Right lobe of liver (tissue), 6 donors: Measurements from ENCODE around the gene TSPAN5. TPM values are rescaled to one million over a fixed set of nuclear protein-coding genes. Genes with fewer than 3 reads are reported as not detected.
"Not testable (repeated sequence)": the region's sequence is repeated elsewhere in the genome, so short reads cannot be mapped to it uniquely, and the experiment has no call there.

Experiments used
- ATAC-seq, 4 donors: fragments of 200-7000 bp; cut with Tn5 transposase; one replicate each; pipeline ENCODE4 v1.9.1; 2020; ENCODE audit warnings: mild to moderate bottlenecking in 4 of 4, moderate library complexity in 4 of 4
- DNase-seq, 3 donors: peaks; one replicate each; pipeline ENCODE4 v3.0.0-alpha.2; 2020
- H3K27ac ChIP-seq, 3 donors: fragments of 200-600 bp; one replicate each; pipeline ENCODE4 v1.8.0; 2022
- H3K27me3 ChIP-seq, 2 donors: fragments of 200-600 bp; one replicate each; pipeline ENCODE4 v1.8.0; 2022
- H3K36me3 ChIP-seq, 4 donors: fragments of 200-600 bp; sonication (generic) in 1 of 4; one replicate each; pipeline versions ENCODE4 v1.5.1 to v1.8.0; 2017 to 2022; ENCODE audit warnings: control low read depth in 1 of 4
- H3K4me1 ChIP-seq, 4 donors: fragments of 200-600 bp; sonication (generic) in 1 of 4; one replicate each; pipeline versions ENCODE4 v1.5.1 to v1.8.0; 2017 to 2022; ENCODE audit warnings: control low read depth in 1 of 4
- H3K4me3 ChIP-seq, 3 donors: fragments of 200-600 bp; one replicate each; pipeline ENCODE4 v1.8.0; 2022
- H3K9me3 ChIP-seq, 4 donors: fragments of 200-600 bp; sonication (generic) in 1 of 4; one replicate each; pipeline versions ENCODE4 v1.5.1 to v1.8.0; 2017 to 2022; ENCODE audit warnings: control low read depth in 1 of 4
- POLR2A ChIP-seq: fragments of 450-650 bp; IDR thresholded peaks from one replicate; pipeline ENCODE4 v1.6.1; 2017; ENCODE audit warnings: antibody characterized with exemption, mild to moderate bottlenecking
- WGBS: methylation state at CpG from one replicate; pipeline ENCODE4 v1.1.6; 2018; ENCODE audit warnings: low coverage, low lambda C conversion rate; ENCODE audit not compliant: insufficient coverage; ENCODE audit errors: missing lambda C conversion rate; 5-methylcytosine and 5-hydroxymethylcytosine counted together
- intact Hi-C, 2 donors: fragments of 100-400 bp; cut with DNase I; formaldehyde crosslinking; loops; one replicate each; pipeline versions ENCODE4 v1.11.2 to v1.14.1; 2022
- total RNA-seq, 6 experiments: library from RNA; depleted of rRNA in 2 of 6; stranded (reverse); fragments of >200 nt in 2 of 6; fragmentation: NEBNext Ultra II Directional in 3 of 6; extraction: Animal tissue kit (Norgen Biotek cat#: 25700) in 3 of 6; gene quantifications; one replicate each; pipeline versions ENCODE4 v1.1.0 to v1.2.4, GENCODE V29; 2016 to 2023
- TF ChIP-seq, protein P1 (sequence below), 4 donors: fragments of 200-600 bp in 3 of 4; fragments of 450-650 bp in 1 of 4; IDR thresholded peaks; one replicate each; pipeline versions ENCODE4 v1.5.1 to v1.8.0; 2016 to 2022; ENCODE audit warnings: antibody characterized with exemption in 4 of 4, mild to moderate bottlenecking in 2 of 4
- donor health status: DM: no; HTN: yes; CAD: no.
- donor health status: DM: no; HTN: no; CAD: no.
- donor health status: DM: no; HTN: no; CAD: no.
- donor health status: DM: no; HTN: yes; CAD: no.
- donor health status: DM: no; HTN: yes; CAD: no.

The TSPAN5 gene
- total RNA-seq, 6 experiments from 2014 or later: 0.12 to 1.2 (median 0.50) TPM

- ATAC-seq: no peak
These were observed 118.7 kb downstream of the TSPAN5 start for GRCh38 chr4:98539741-98540140.

GRCh38 chr4:98539299-98539698 is 119.1 kb downstream of the TSPAN5 start:
- Histone ChIP-seq H3K36me3 (no peaks in the 10 kb centered on the region), H3K4me3 (no peak overlapping the region), H3K27ac (no peak overlapping the region), H3K27me3 (no peaks in the 10 kb centered on the region), H3K4me1 (no peaks in the 10 kb centered on the region), H3K9me3 (no peaks in the 10 kb centered on the region)
- TF ChIP-seq POLR2A: no peak
- TF ChIP-seq, protein P1, sequence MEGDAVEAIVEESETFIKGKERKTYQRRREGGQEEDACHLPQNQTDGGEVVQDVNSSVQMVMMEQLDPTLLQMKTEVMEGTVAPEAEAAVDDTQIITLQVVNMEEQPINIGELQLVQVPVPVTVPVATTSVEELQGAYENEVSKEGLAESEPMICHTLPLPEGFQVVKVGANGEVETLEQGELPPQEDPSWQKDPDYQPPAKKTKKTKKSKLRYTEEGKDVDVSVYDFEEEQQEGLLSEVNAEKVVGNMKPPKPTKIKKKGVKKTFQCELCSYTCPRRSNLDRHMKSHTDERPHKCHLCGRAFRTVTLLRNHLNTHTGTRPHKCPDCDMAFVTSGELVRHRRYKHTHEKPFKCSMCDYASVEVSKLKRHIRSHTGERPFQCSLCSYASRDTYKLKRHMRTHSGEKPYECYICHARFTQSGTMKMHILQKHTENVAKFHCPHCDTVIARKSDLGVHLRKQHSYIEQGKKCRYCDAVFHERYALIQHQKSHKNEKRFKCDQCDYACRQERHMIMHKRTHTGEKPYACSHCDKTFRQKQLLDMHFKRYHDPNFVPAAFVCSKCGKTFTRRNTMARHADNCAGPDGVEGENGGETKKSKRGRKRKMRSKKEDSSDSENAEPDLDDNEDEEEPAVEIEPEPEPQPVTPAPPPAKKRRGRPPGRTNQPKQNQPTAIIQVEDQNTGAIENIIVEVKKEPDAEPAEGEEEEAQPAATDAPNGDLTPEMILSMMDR (IDR thresholded peaks at IDR 0.05): no peak
- 100% methylated on average over 1 of the region's 1 CpG for WGBS
- intact Hi-C loops: no loop called here
- DNase-seq (no peak), ATAC-seq (no peak)

More at GRCh38 chr4:98539741-98540140, 118.7 kb downstream of the TSPAN5 start:
- 88% methylated on average over 3 of the region's 5 CpGs for WGBS
- Histone ChIP-seq H3K27me3 (no peaks in the 10 kb centered on the region), H3K4me3 (no peak overlapping the region), H3K9me3 (no peaks in the 10 kb centered on the region), H3K27ac (no peak overlapping the region), H3K4me1 (no peaks in the 10 kb centered on the region), H3K36me3 (no peaks in the 10 kb centered on the region)
- DNase-seq: no peak
- TF ChIP-seq, protein P1 (IDR thresholded peaks at IDR 0.05): no peak
- TF ChIP-seq POLR2A: no peak
- intact Hi-C loops: no loop called here

- intact Hi-C loops: no loop called here
- Histone ChIP-seq H3K27ac (no peak overlapping the region), H3K36me3 (no peaks in the 10 kb centered on the region), H3K4me1 (no peaks in the 10 kb centered on the region), H3K4me3 (no peak overlapping the region), H3K27me3 (no peaks in the 10 kb centered on the region), H3K9me3 (no peaks in the 10 kb centered on the region)
- ATAC-seq (no peak), DNase-seq (no peak)
- no CpG with 5 or more reads among the region's 11 CpGs for WGBS
- TF ChIP-seq, protein P1 (IDR thresholded peaks at IDR 0.05): no peak
- TF ChIP-seq POLR2A: no peak
These were observed 121.8 kb downstream of the TSPAN5 start for GRCh38 chr4:98536631-98537030.

GRCh38 chr4:98534146-98534545 is 124.3 kb downstream of the TSPAN5 start:
- intact Hi-C loops, H3K4me3 ChIP-seq, H3K27ac ChIP-seq, ATAC-seq, H3K36me3 ChIP-seq, H3K27me3 ChIP-seq, H3K4me1 ChIP-seq, H3K9me3 ChIP-seq, DNase-seq: not testable (repeated sequence)
- 38% methylated on average over 1 of the region's 2 CpGs for WGBS

DNA sequence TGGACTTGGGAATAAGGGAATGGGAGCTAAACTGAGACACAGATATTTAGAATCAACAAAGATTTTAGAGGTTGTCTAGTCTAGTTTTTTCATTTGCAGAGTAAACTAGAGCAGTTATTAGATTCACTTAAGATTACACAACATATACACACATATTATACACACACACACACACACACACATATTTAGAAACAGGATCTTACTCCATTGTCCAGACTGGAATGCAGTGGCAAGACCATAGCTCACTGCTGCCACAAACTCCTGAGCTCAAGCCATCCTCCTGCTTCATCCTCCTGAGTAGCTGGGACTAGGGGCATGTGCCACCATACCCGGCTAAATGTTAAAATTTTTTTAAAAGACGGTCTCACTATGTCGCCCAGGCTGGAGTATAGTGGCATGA is 127.8 kb downstream of the TSPAN5 start:
- no peak for TF ChIP-seq POLR2A
- TF ChIP-seq, protein P1 (IDR thresholded peaks at IDR 0.05): no peak
- Histone ChIP-seq H3K4me3 (no peak overlapping the region), H3K4me1 (no peaks in the 10 kb centered on the region), H3K36me3 (no peaks in the 10 kb centered on the region), H3K9me3 (no peaks in the 10 kb centered on the region), H3K27me3 (no peaks in the 10 kb centered on the region), H3K27ac (no peak overlapping the region)
- WGBS: 100% methylated on average over 2 of the region's 3 CpGs
- intact Hi-C loops: no loop called here
- no peak for ATAC-seq
- no peak for DNase-seq
